Small intestine (tissue), 7 donors: ENCODE measurements around the gene ABCA8. TPM values are rescaled to one million over a fixed set of nuclear protein-coding genes. Genes with fewer than 3 reads are reported as not detected.
"Not testable (repeated sequence)": the region's sequence is repeated elsewhere in the genome, so short reads cannot be mapped to it uniquely, and the experiment has no call there.

Experiments
- DNase-seq, 2 donors: peaks; one replicate each; pipeline versions ENCODE4 v3.0.0 to v3.0.0-alpha.2; 2013
- FAIRE-seq: peaks from 2 replicates; lab custom pipeline; 2012; peaks lifted over from hg19 to GRCh38; lab: Jason Lieb, UNC
- H3K27ac ChIP-seq, 3 donors: one replicate each; pipeline ENCODE4 v1.5.1; 2013; ENCODE audit warnings: low read length in 2 of 3, mild to moderate bottlenecking in 2 of 3, control low read depth in 1 of 3, inconsistent platforms in 1 of 3, low read depth in 1 of 3, moderate library complexity in 1 of 3
- H3K27me3 ChIP-seq, 3 donors: one replicate each; pipeline ENCODE4 v1.6.1; 2013; ENCODE audit warnings: low read length in 3 of 3, inconsistent platforms in 1 of 3; ENCODE audit not compliant: control insufficient read depth in 3 of 3, insufficient read depth in 3 of 3
- H3K36me3 ChIP-seq, 3 donors: one replicate each; pipeline ENCODE4 v1.6.1; 2013; ENCODE audit warnings: low read length in 3 of 3, inconsistent platforms in 1 of 3, low read depth in 1 of 3, mild to moderate bottlenecking in 1 of 3, moderate library complexity in 1 of 3; ENCODE audit not compliant: control insufficient read depth in 3 of 3, insufficient read depth in 2 of 3
- H3K4me1 ChIP-seq, 3 donors: one replicate each; pipeline ENCODE4 v1.6.1; 2013; ENCODE audit warnings: low read length in 2 of 3, inconsistent platforms in 1 of 3, low read depth in 1 of 3, mild to moderate bottlenecking in 1 of 3, moderate library complexity in 1 of 3; ENCODE audit not compliant: control insufficient read depth in 3 of 3, insufficient read depth in 2 of 3
- H3K4me3 ChIP-seq, 3 donors: one replicate each; pipeline ENCODE4 v1.5.1; 2013; ENCODE audit warnings: low read length in 3 of 3, control low read depth in 1 of 3, inconsistent platforms in 1 of 3, low read depth in 1 of 3, mild to moderate bottlenecking in 1 of 3, moderate library complexity in 1 of 3
- H3K9me3 ChIP-seq, 2 donors: one replicate each; pipeline ENCODE4 v1.6.1; 2013; ENCODE audit warnings: low read depth in 1 of 2, low read length in 1 of 2; ENCODE audit not compliant: control insufficient read depth in 2 of 2, insufficient read depth in 1 of 2
- WGBS, 3 donors: extraction: QIAGEN DNeasy Blood & Tissue Kit; methylation state at CpG; one replicate each; pipeline ENCODE4 v1.1.7; 2013; 5-methylcytosine and 5-hydroxymethylcytosine counted together
- polyA plus RNA-seq, 4 donors: library from polyadenylated mRNA; stranded (reverse) in 3 of 4; unstranded in 1 of 4; fragments of 200-250 nt in 3 of 4; fragments of 120-200 nt in 1 of 4; gene quantifications; one replicate each; pipeline versions ENCODE4 v1.2.1 to v1.2.3, GENCODE V29; 2013
- donor health status: healthy with polysubstance abuse.
- donor health status: control.
- donor health status: control.
- donor health status: Bipolar disorder and iron deficiency.
- donor health status: healthy.

ABCA8 gene
- polyA plus RNA-seq, 4 donors = 1.5 to 7.7 (median 1.9) TPM; not detected in 1

DNA sequence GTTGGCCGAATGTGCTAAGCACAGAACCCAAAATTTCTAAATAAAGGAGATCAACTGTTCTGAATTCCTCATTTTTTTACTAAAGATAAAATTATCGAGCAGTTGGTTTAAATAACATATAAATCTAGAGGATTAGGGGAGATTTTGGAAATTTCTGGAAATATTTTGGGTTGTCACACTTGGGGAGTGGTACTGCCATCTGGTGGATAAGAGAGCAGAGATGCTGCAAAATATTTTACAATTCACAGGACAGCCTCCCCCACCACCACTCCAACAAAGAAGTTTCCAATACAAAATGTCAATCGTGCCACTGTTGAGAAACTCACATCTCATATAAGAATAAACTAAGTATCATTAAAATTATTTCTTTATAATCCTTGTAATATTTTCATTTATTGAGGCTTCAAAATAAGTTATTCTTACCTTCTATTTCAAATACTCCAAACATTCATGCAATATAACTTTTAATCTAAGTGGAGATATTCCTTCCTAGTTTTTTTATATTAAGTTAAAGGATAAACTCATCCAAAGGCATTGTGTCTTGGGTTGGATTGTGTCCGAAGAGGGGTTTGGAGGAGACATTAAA lies 17.0 kb upstream of the ABCA8 start:
- Histone ChIP-seq H3K9me3 (no peaks in the 10 kb centered on the region), H3K27me3 (no peaks in the 10 kb centered on the region), H3K36me3 (no peaks in the 10 kb centered on the region), H3K4me1 (no peaks in the 10 kb centered on the region), H3K27ac (no peak overlapping the region), H3K4me3 (no peak overlapping the region)
- 52 to 58% (median 57%) methylated on average over 4 of the region's 4 CpGs for WGBS, 3 donors
- DNase-seq (peak in 1 of 2 donors; percentile 19), FAIRE-seq (no peak)

DNA sequence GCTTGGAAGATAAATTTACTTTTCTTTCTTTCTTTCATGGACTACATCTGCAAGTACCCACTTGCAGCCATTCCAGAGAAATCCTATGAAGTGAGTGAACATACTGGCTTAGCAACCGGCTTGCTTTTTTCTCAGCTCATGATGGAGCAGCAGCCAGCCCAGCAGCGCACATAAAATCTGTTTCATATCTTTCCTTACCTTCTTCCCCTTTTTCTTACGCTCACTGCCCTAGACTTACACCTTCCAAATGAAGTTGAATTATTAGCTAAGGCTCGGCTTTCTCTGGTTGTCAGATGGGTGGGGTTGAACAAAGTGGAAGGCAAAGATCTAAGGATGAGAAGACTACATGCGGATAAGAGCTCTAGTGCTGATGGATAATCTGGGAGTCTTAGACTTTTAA lies 13.9 kb upstream of the ABCA8 start:
- Histone ChIP-seq H3K27me3 (no peaks in the 10 kb centered on the region), H3K36me3 (no peaks in the 10 kb centered on the region), H3K27ac (no peak overlapping the region), H3K4me1 (no peaks in the 10 kb centered on the region), H3K9me3 (no peaks in the 10 kb centered on the region), H3K4me3 (no peak overlapping the region)
- WGBS, 3 donors = 79 to 81% (median 79%) methylated on average over 5 of the region's 5 CpGs
- DNase-seq (no peak), FAIRE-seq (no peak)

DNA sequence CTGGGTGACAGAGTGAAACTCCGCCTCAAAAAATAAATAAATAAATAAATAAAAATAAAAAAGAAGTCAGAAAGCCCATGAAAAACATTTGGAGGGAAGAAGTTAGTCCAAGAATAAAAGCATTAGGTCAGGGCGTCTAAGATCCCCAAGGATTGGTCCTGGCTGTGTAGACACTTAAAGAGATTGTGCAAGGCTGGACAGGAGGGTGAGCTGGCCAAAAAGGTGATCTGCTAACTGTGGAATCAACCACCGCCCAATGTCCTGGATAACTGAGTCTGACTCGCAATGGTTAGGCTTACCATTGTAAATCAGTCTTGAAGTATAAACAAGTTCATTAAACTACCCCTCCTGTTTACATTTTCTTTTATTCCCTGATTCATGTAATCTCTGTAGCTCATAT lies 8.8 kb upstream of the ABCA8 start:
- WGBS, 3 donors = 88 to 95% (median 93%) methylated on average over 4 of the region's 4 CpGs
- DNase-seq = no peak

DNA sequence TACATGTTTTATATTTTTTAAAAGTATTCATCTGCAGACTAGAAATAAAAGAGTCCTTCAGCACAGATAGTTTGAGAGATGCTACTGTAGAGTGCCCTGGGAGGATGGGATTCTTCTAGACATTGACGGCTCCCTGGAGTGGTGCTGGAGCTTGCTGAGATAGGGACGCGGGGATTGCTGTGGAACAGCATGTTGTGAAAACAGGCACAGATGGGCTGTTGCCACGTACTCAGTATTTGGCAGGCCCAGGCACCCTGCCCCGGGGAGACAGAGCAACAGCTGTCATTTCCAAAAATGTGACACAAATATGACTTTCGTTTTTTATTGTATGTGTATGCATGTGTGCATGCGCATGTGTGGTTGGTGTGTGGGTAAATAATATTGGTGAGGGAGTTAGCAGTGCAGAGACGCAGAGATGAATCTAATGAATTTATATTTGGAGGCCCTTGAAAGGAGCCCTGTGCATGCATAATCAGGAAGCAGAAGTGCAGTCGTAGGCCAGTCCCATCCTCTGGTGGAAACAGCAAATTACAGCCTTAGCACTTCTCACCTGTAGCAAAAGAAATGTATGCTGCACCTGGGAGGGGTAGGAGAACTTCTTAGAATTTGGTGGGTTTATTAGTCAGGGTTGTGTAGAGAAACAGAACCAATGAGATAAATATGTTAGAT lies 6.2 kb upstream of the ABCA8 start:
- no peak for FAIRE-seq
- Histone ChIP-seq H3K4me1 (no peaks in the 10 kb centered on the region), H3K36me3 (no peaks in the 10 kb centered on the region), H3K27me3 (no peaks in the 10 kb centered on the region), H3K27ac (no peak overlapping the region), H3K9me3 (no peaks in the 10 kb centered on the region), H3K4me3 (no peak overlapping the region)
- WGBS, 3 donors = 70 to 81% (median 80%) methylated on average over 9 of the region's 9 CpGs
- DNase-seq = no peak

More for the DNA sequence above, 8.8 kb upstream of the ABCA8 start:
- Histone ChIP-seq H3K9me3 (no peaks in the 10 kb centered on the region), H3K27ac (no peak overlapping the region), H3K4me3 (no peak overlapping the region), H3K27me3 (no peaks in the 10 kb centered on the region), H3K36me3 (no peaks in the 10 kb centered on the region), H3K4me1 (no peaks in the 10 kb centered on the region)
- FAIRE-seq = no peak

DNA sequence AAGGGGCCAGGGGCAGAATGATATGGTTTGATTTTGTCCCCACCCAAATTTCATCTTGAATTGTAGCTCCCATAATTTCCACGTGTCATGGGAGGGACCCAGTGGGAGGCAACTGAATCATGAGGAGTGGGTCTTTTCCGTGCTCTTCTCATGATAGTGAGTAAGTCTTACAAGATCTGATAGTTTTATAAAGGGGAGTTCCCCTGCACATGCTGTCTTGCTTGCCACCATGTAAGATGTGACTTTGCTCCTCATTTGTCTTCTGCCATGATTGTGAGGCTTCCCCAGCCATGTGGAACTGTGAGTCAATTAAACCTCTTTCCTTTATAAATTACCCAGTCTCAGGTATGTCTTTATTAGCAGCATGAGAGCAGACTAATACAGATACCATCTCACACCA lies 3.9 kb upstream of the ABCA8 start:
- not testable (repeated sequence) for H3K9me3 ChIP-seq, H3K4me1 ChIP-seq, H3K27me3 ChIP-seq, H3K36me3 ChIP-seq, H3K4me3 ChIP-seq, DNase-seq, H3K27ac ChIP-seq, FAIRE-seq
- 76 to 95% (median 94%) methylated on average over 2 of the region's 2 CpGs for WGBS, 3 donors

DNA sequence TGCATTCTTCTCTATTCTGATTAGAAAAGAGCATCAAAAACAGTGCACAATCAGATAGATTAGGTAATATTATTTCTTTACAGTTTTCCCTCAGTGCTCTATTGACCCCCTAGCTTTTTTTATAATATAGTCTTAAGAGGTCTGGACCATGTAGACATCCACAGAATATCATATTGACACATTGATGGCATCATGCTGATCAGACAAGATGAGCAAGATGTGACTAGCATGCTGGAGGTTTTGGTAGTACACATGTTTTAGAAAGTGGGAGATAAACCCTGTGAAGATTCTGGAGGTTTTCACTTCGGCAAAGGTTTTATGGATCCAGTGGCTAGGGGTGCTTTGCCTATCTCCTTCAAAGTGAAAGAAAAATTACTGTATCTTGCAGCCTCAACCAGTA lies 2.8 kb upstream of the ABCA8 start:
- no peak for FAIRE-seq
- WGBS, 3 donors = 89 to 95% (median 92%) methylated on average over 1 of the region's 1 CpG
- no peak for DNase-seq

DNA sequence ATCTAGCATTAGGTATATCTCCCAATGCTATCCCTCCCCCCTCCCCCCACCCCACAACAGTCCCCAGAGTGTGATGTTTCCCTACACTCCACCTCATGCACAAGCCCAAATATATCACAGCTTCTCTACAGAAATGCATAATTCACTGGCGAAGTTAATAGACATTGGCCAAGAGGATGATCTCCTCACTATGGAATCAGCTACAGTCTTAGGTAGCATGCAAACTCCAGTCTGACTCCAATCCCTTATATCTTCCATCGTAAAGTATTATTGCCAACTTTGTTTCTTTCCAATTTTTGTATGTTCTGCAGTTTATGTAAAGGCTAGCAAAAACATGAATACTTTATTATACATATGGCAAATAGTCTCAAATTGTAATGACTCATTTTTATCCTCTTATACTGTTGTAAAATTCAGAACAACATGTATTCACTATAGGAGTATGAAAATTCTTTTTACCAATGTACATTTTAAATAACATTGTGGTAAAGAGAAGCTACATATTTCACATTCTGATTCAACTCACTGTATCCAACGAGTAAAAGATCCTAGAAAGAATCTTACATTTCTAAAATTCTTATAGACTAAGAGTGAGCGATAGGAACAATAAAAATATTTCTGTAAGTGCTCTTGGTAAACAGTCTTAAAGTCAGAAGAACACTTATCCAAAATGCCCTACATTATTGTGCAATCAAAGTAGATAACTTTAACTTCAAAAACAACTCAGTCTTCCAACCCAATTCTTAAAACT lies 871 bp downstream of the ABCA8 start:
- DNase-seq (no peak), FAIRE-seq (no peak)
- Histone ChIP-seq H3K4me3 (no peak overlapping the region), H3K4me1 (no peaks in the 10 kb centered on the region), H3K27me3 (peaks cover 0 to 2% (median 0%) of the 10 kb centered on the region in 3 donors), H3K36me3 (no peaks in the 10 kb centered on the region), H3K9me3 (no peaks in the 10 kb centered on the region), H3K27ac (no peak overlapping the region)
- whole genome bisulfite sequencing, 3 donors = 60 to 68% (median 68%) methylated on average over 4 of the region's 4 CpGs

More for the DNA sequence above, 2.8 kb upstream of the ABCA8 start:
- H3K36me3 ChIP-seq = no peaks in the 10 kb centered on the region
- peaks cover 0 to 2% (median 0%) of the 10 kb centered on the region in 3 donors for H3K27me3 ChIP-seq
- no peak overlapping the region for H3K4me3 ChIP-seq
- no peaks in the 10 kb centered on the region for H3K9me3 ChIP-seq
- H3K4me1 ChIP-seq = no peaks in the 10 kb centered on the region
- H3K27ac ChIP-seq = no peak overlapping the region

DNA sequence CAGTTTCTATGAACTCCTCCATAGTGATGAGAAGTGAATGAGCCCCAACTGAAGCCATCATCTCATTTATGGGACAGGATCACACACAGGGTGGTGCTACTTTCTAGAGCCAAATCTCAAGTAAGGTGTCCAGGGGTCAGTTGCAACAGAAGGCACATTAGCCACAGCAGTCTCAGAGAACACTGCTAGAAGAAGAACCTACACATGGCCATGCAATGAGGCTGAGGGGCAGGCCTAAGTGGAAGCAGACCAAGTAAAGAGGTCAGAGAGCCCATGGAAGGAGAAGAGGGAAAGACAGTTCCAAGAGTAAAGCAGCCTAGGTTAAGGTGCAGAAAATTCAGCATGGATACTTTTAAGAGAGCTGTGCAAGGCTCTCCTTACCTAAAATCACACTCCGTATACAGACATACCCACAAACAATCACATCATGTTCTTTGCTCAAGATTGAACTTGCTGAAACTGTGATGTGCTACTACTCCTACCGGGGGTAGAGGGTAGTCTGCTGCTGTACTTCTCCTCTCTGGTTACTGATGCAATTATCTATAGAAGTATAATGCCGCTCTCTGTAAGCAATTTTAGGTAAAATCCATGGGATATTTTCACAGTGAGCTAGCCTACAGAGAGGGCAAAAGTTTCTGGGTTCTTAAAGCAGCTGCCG lies 1.7 kb downstream of the ABCA8 start:
- 81 to 92% (median 90%) methylated on average over 4 of the region's 4 CpGs for WGBS, 3 donors
- no peak overlapping the region for H3K4me3 ChIP-seq
- FAIRE-seq = no peak
- H3K9me3 ChIP-seq = no peaks in the 10 kb centered on the region
- H3K27me3 ChIP-seq = peaks cover 0 to 2% (median 0%) of the 10 kb centered on the region in 3 donors
- H3K27ac ChIP-seq = no peak overlapping the region
- H3K36me3 ChIP-seq = no peaks in the 10 kb centered on the region
- no peaks in the 10 kb centered on the region for H3K4me1 ChIP-seq
- no peak for DNase-seq
